Measurements from ENCODE around the gene WDR88.

DNA sequence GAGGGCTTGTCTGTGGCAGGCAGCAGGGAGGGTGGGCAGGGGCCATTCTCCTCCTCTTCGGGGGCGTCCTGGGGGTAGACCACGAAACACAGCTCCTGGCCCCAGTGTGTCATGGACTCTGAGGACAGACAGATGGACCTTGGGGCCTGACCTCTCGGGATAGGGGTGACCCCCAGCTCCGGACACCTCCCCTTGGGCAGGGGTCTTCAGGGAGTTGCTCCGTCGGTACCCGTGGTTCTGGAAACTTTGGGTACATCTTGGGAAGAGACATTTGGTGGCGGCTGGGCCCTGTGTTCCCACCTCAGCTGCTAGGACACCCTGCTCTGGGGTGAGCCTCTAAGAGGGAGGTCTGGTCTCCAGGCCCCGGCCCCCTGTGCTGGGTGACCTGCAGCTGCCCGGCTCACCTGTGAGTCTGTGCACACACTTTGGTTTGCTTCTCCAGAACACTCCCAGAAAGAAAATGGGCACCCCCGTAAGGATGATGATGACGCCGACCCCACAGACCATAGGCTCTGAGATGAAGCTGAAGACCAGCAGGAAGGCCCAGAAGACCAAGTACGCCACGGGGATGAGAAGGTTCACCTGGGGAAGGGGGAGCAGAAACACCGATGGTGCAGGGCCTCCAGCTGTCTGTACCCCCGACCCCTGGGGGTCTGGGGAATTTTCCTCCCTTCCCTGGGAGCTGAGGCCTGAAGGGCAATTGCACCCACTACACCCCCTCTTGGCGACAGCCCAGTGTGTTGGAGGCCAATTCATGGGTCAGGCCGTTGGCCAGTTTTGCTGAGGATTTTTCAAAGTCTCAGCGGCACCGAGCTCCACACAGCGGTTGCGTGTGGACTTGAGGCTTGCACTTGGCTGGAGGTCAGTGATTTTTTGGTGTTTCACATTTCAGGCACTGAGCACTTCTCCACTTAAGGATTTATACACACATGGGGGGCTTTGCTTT is 77.3 kb downstream of the WDR88 start:
- TF ChIP-seq CTCF (IDR thresholded peaks at IDR 0.05) (no peak), POLR2AphosphoS5 (IDR thresholded peaks at IDR 0.05) (no peak), POLR2A (IDR thresholded peaks at IDR 0.05) (no peak), EP300 (IDR thresholded peaks at IDR 0.05) (no peak)

Data from suprapubic skin (tissue), 4 donors.